Parathyroid adenoma (tissue), 2 donors: ENCODE results near the gene PDE10A.
"Not testable (repeated sequence)": the region's sequence is repeated elsewhere in the genome, so short reads cannot be mapped to it uniquely, and the experiment has no call there.

Experiments
- H2AFZ ChIP-seq: fragments of 300-600 bp; sonication (generic); one replicate; pipeline ENCODE4 v1.7.0; 2017; ENCODE audit warnings: antibody characterized with exemption, mild to moderate bottlenecking
- H3K27ac ChIP-seq: fragments of 300-600 bp; sonication (generic); one replicate; pipeline ENCODE4 v1.7.0; 2017
- H3K27me3 ChIP-seq: fragments of 300-600 bp; sonication (generic); one replicate; pipeline ENCODE4 v1.7.0; 2017; ENCODE audit warnings: low read length; ENCODE audit not compliant: control insufficient read depth, insufficient read depth
- H3K36me3 ChIP-seq: fragments of 300-600 bp; sonication (generic); one replicate; pipeline ENCODE4 v1.7.0; 2017; ENCODE audit warnings: low read length; ENCODE audit not compliant: control insufficient read depth, insufficient read depth
- H3K4me1 ChIP-seq: fragments of 300-600 bp; sonication (generic); one replicate; pipeline ENCODE4 v1.7.0; 2017; ENCODE audit warnings: control low read depth
- H3K4me2 ChIP-seq: fragments of 300-600 bp; sonication (generic); one replicate; pipeline ENCODE4 v1.7.0; 2017; ENCODE audit warnings: low read length
- H3K4me3 ChIP-seq: fragments of 300-600 bp; sonication (generic); one replicate; pipeline ENCODE4 v1.7.0; 2017; ENCODE audit warnings: low read depth, low read length
- H3K79me2 ChIP-seq: fragments of 300-600 bp; sonication (generic); one replicate; pipeline ENCODE4 v1.7.0; 2017; ENCODE audit warnings: control low read depth
- H3K9ac ChIP-seq: fragments of 300-600 bp; sonication (generic); one replicate; pipeline ENCODE4 v1.7.0; 2017; ENCODE audit warnings: mild to moderate bottlenecking
- H3K9me3 ChIP-seq: fragments of 300-600 bp; sonication (generic); one replicate; pipeline ENCODE4 v1.7.0; 2017; ENCODE audit warnings: low read length; ENCODE audit not compliant: control insufficient read depth
- CTCF ChIP-seq: fragments of 300-600 bp; sonication (generic); IDR thresholded peaks from one replicate; pipeline ENCODE4 v1.7.0; 2017; ENCODE audit warnings: antibody characterized with exemption, mild to moderate bottlenecking
- donor health status: primary hyperparathyroidism.

PDE10A gene

GRCh38 chr6:165616116-165616515, 46.9 kb downstream of the PDE10A start:
- H3K4me2 ChIP-seq: peak overlapping the region; percentile 15
- H3K27ac ChIP-seq: peak overlapping the region; percentile 24
- TF ChIP-seq CTCF: no peak
- H3K9ac ChIP-seq: no peak overlapping the region
- peak overlapping the region; percentile 1 for H3K4me3 ChIP-seq
- no peaks in the 10 kb centered on the region for H3K27me3 ChIP-seq
- H3K4me1 ChIP-seq: no peaks in the 10 kb centered on the region
- H3K9me3 ChIP-seq: no peaks in the 10 kb centered on the region
- no peaks in the 10 kb centered on the region for H3K36me3 ChIP-seq
- H3K79me2 ChIP-seq: no peaks in the 10 kb centered on the region
- H2AFZ ChIP-seq: no peak overlapping the region

GRCh38 chr6:165615636-165616035, 47.4 kb downstream of the PDE10A start:
- Histone ChIP-seq H3K27ac (peak overlapping the region; percentile 24), H3K4me3 (peak overlapping the region; percentile 1), H3K9me3 (no peaks in the 10 kb centered on the region), H3K27me3 (no peaks in the 10 kb centered on the region), H3K4me1 (no peaks in the 10 kb centered on the region), H3K36me3 (no peaks in the 10 kb centered on the region), H3K9ac (no peak overlapping the region), H3K79me2 (no peaks in the 10 kb centered on the region), H3K4me2 (peak overlapping the region; percentile 15), H2AFZ (no peak overlapping the region)
- TF ChIP-seq CTCF: no peak

GRCh38 chr6:165611294-165611693, 51.7 kb downstream of the PDE10A start:
- TF ChIP-seq CTCF: no peak
- H3K27me3 ChIP-seq: no peaks in the 10 kb centered on the region

GRCh38 chr6:165608577-165608976, 54.5 kb downstream of the PDE10A start:
- H3K27ac ChIP-seq, H3K27me3 ChIP-seq, H3K79me2 ChIP-seq, H3K4me2 ChIP-seq, H3K36me3 ChIP-seq, H2AFZ ChIP-seq, H3K9me3 ChIP-seq, H3K4me3 ChIP-seq, H3K9ac ChIP-seq, H3K4me1 ChIP-seq: not testable (repeated sequence)

More at GRCh38 chr6:165611294-165611693, 51.7 kb downstream of the PDE10A start:
- Histone ChIP-seq H3K4me2 (no peak overlapping the region), H3K9ac (no peak overlapping the region), H3K9me3 (no peaks in the 10 kb centered on the region), H2AFZ (no peak overlapping the region), H3K36me3 (no peaks in the 10 kb centered on the region), H3K4me1 (no peaks in the 10 kb centered on the region), H3K79me2 (no peaks in the 10 kb centered on the region), H3K4me3 (no peak overlapping the region), H3K27ac (no peak overlapping the region)

- H3K27ac ChIP-seq: no peak overlapping the region
- no peaks in the 10 kb centered on the region for H3K79me2 ChIP-seq
- TF ChIP-seq CTCF: no peak
- no peak overlapping the region for H3K9ac ChIP-seq
- no peaks in the 10 kb centered on the region for H3K4me1 ChIP-seq
- H2AFZ ChIP-seq: no peak overlapping the region
- no peaks in the 10 kb centered on the region for H3K9me3 ChIP-seq
- H3K4me3 ChIP-seq: no peak overlapping the region
- no peaks in the 10 kb centered on the region for H3K36me3 ChIP-seq
- no peaks in the 10 kb centered on the region for H3K27me3 ChIP-seq
- H3K4me2 ChIP-seq: no peak overlapping the region
Observed at GRCh38 chr6:165606740-165607008, 56.4 kb downstream of the PDE10A start.
